Ascending aorta (tissue), 2 donors: ENCODE measurements around the gene TCF15. TPM values are rescaled to one million over a fixed set of nuclear protein-coding genes. Genes with fewer than 3 reads are reported as not detected.
A peak's percentile ranks its signal among the peaks of the same experiment; 100 is the strongest.

ENCODE experiments used
- DNase-seq, 2 donors: peaks; one replicate each; pipeline ENCODE4 v3.0.0-alpha.2; 2019; ENCODE audit warnings: low spot score in 2 of 2
- H3K27ac ChIP-seq, 2 donors: fragments of 200-600 bp; sonication (generic); one replicate each; pipeline ENCODE4 v1.5.1; 2016 to 2017; ENCODE audit warnings: mild to moderate bottlenecking in 1 of 2
- H3K27me3 ChIP-seq: fragments of 200-600 bp; sonication (generic); one replicate; pipeline ENCODE4 v1.5.1; 2017
- H3K36me3 ChIP-seq, 2 donors: fragments of 200-600 bp; sonication (generic); one replicate each; pipeline ENCODE4 v1.5.1; 2016
- H3K4me1 ChIP-seq, 2 donors: fragments of 200-600 bp; sonication (generic); one replicate each; pipeline ENCODE4 v1.5.1; 2016 to 2017; ENCODE audit warnings: mild to moderate bottlenecking in 1 of 2
- H3K4me3 ChIP-seq, 2 donors: fragments of 200-600 bp; sonication (generic); one replicate each; pipeline ENCODE4 v1.5.1; 2016 to 2017; ENCODE audit warnings: mild to moderate bottlenecking in 1 of 2
- H3K9me3 ChIP-seq, 2 donors: fragments of 200-600 bp; sonication (generic); one replicate each; pipeline ENCODE4 v1.5.1; 2016
- CTCF ChIP-seq, 3 experiments: fragments of 200-600 bp in 2 of 3; fragments of 450-650 bp in 1 of 3; sonication (generic) in 2 of 3; IDR thresholded peaks; one replicate each; pipeline ENCODE4 v1.5.1; 2016 to 2019; ENCODE audit warnings: antibody characterized with exemption in 3 of 3, mild to moderate bottlenecking in 1 of 3, moderate library complexity in 1 of 3
- intact Hi-C: fragments of 100-400 bp; cut with DNase I; formaldehyde crosslinking; loops from one replicate; pipeline ENCODE4 v1.15.1; 2023
- total RNA-seq: library from RNA; depleted of rRNA; stranded (reverse); fragments of >200 nt; gene quantifications from one replicate; pipeline ENCODE4 v1.1.0, GENCODE V29; 2016

The TCF15 gene
- total RNA-seq, 1 donor from 2014 or later, result 8.3 TPM

GRCh38 chr20:574297-574942, 35.7 kb downstream of the TCF15 start:
- no peak overlapping the region for H3K27ac ChIP-seq
- intact Hi-C loops, result no loop called here
- H3K36me3 ChIP-seq, result no peaks in the 10 kb centered on the region
- no peaks in the 10 kb centered on the region for H3K27me3 ChIP-seq
- H3K9me3 ChIP-seq, result no peaks in the 10 kb centered on the region
- no peak for DNase-seq
- TF ChIP-seq CTCF (IDR thresholded peaks at IDR 0.05), result no peak
- peaks cover 0 to 10% of the 10 kb centered on the region in 2 donors for H3K4me1 ChIP-seq
- H3K4me3 ChIP-seq, result no peak overlapping the region

DNA sequence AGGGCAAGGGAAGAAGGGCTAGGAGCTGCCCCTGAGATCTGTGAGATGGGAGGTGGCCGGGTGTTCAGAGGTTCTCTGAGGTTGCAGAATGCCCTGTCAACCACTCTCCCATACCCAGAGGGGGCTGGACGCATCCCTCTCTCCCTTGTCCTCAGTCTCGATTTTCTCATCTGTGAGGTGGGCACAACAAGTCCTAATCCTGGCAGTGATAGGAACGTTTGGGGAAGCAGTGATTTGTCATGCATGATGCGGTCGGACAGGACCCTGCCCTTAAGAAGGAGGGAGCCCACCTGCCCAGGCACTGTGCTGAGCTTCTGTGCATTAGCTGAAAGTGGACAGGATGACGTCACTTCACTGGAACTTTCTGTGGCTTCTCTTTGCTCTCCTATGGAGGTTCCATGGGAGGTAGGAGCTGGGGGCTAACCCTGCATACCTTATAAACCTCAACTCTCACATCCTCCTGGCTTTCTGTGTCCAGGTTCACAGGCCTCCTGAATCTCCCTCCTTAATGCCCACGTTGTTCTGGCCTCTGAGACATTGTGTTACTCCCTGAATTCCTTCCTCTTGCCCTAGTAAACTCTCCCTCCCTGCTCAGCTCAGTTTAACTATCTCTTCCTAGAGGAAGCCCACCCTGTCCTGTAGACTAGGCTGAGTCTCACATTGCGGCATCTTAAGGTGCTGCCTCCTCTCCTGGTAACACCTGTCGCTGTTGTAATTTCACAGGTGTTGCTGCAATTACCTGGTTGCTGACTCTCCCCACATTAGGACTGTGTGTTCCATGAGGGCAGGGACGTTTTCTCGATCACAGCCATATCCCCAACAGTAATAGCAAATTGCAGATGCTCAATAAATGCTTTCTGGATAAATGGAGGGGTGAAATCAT, 36.5 kb downstream of the TCF15 start:
- Histone ChIP-seq H3K36me3 (no peaks in the 10 kb centered on the region), H3K9me3 (no peaks in the 10 kb centered on the region), H3K27me3 (no peaks in the 10 kb centered on the region), H3K4me3 (no peak overlapping the region), H3K27ac (no peak overlapping the region), H3K4me1 (peaks cover 0 to 10% of the 10 kb centered on the region in 2 donors)
- no peak for DNase-seq
- TF ChIP-seq CTCF (IDR thresholded peaks at IDR 0.05), result no peak
- intact Hi-C loops, result no loop called here

- intact Hi-C loops, result no loop called here
- H3K4me3 ChIP-seq, result no peak overlapping the region
- no peaks in the 10 kb centered on the region for H3K36me3 ChIP-seq
- H3K4me1 ChIP-seq, result peaks cover 0 to 10% of the 10 kb centered on the region in 2 donors
- no peaks in the 10 kb centered on the region for H3K27me3 ChIP-seq
- no peak overlapping the region for H3K27ac ChIP-seq
- no peak for TF ChIP-seq CTCF (IDR thresholded peaks at IDR 0.05)
- DNase-seq, result no peak
- no peaks in the 10 kb centered on the region for H3K9me3 ChIP-seq
These were observed 37.4 kb downstream of the TCF15 start for GRCh38 chr20:572727-573126.

GRCh38 chr20:571754-572441, 38.2 kb downstream of the TCF15 start:
- no peak for TF ChIP-seq CTCF (IDR thresholded peaks at IDR 0.05)
- H3K27me3 ChIP-seq, result no peaks in the 10 kb centered on the region
- H3K36me3 ChIP-seq, result no peaks in the 10 kb centered on the region
- H3K4me3 ChIP-seq, result peak overlapping the region; percentile 6 to 39
- DNase-seq, result peak in 1 of 2 donors; percentile 65
- intact Hi-C loops, result no loop called here
- H3K27ac ChIP-seq, result no peak overlapping the region
- no peaks in the 10 kb centered on the region for H3K9me3 ChIP-seq
- H3K4me1 ChIP-seq, result peaks cover 0 to 10% of the 10 kb centered on the region in 2 donors

DNA sequence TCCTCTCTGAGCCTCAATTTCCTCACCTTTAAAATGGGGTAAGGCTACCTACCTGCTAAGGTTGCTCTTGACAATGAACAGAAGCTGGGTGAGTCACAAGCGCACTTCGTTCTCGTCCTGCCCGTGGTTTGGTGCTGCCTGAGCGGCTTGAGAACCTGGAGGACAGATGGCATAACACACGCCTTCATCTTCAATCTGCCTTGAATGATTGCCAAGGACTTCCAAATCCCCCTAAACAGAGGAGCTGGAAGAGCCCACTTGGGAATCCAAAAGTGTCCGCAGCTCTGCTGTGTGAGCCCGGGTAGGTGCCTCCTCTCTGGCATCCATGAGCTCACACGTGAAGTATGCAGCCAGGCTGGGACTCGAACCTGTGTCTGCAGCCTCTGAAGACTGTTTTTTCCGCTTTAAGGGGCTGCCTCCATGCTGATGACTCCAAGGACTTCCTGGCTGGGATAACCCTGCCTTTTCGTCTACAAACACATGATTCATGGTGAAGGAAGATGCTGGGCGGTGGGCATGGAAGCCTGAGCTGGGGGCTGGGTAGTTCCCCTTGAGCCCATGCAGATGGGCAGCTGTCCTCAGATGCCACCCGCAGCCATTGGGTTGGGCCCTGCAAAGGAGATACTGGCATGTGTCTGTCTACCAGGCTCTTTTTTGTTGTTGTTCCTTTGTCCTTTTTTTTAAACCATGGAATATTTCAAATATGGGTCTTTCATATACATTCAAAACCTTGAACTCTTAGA, 41.3 kb downstream of the TCF15 start:
- Histone ChIP-seq H3K4me1 (peaks cover 0 to 10% of the 10 kb centered on the region in 2 donors), H3K4me3 (no peak overlapping the region), H3K27me3 (no peaks in the 10 kb centered on the region), H3K9me3 (no peaks in the 10 kb centered on the region), H3K27ac (no peak overlapping the region), H3K36me3 (no peaks in the 10 kb centered on the region)
- no peak for DNase-seq
- intact Hi-C loops, result no loop called here
- TF ChIP-seq CTCF (IDR thresholded peaks at IDR 0.05), result no peak
